BLaER1 (cell line): ENCODE data around the gene MEGF11.
A peak's percentile ranks its signal among the peaks of the same experiment; 100 is the strongest.

Experiments used
- H3K27ac ChIP-seq: shearing (Covaris generic); formaldehyde crosslinking; 2 replicates; pipeline ENCODE4 v1.8.1; 2022
- H3K27me3 ChIP-seq: shearing (Covaris generic); formaldehyde crosslinking; 2 replicates; pipeline ENCODE4 v1.8.1; 2022
- H3K36me3 ChIP-seq: shearing (Covaris generic); formaldehyde crosslinking; 2 replicates; pipeline ENCODE4 v1.8.1; 2022
- H3K4me1 ChIP-seq: shearing (Covaris generic); formaldehyde crosslinking; 2 replicates; pipeline ENCODE4 v1.8.1; 2022
- H3K4me2 ChIP-seq: shearing (Covaris generic); formaldehyde crosslinking; 2 replicates; pipeline ENCODE4 v1.8.1; 2022
- H3K4me3 ChIP-seq: shearing (Covaris generic); formaldehyde crosslinking; 2 replicates; pipeline ENCODE4 v1.8.1; 2022
- H3K9ac ChIP-seq: shearing (Covaris generic); formaldehyde crosslinking; 2 replicates; pipeline ENCODE4 v1.8.1; 2022
- H3K9me3 ChIP-seq: shearing (Covaris generic); formaldehyde crosslinking; 2 replicates; pipeline ENCODE4 v1.8.1; 2022
- H4K20me1 ChIP-seq: shearing (Covaris generic); formaldehyde crosslinking; 2 replicates; pipeline ENCODE4 v1.8.1; 2022
- Cebpa-rat ChIP-seq: shearing (Covaris generic); IDR thresholded peaks from 2 replicates; pipeline ENCODE4 v1.8.1; 2022

Gene MEGF11

DNA sequence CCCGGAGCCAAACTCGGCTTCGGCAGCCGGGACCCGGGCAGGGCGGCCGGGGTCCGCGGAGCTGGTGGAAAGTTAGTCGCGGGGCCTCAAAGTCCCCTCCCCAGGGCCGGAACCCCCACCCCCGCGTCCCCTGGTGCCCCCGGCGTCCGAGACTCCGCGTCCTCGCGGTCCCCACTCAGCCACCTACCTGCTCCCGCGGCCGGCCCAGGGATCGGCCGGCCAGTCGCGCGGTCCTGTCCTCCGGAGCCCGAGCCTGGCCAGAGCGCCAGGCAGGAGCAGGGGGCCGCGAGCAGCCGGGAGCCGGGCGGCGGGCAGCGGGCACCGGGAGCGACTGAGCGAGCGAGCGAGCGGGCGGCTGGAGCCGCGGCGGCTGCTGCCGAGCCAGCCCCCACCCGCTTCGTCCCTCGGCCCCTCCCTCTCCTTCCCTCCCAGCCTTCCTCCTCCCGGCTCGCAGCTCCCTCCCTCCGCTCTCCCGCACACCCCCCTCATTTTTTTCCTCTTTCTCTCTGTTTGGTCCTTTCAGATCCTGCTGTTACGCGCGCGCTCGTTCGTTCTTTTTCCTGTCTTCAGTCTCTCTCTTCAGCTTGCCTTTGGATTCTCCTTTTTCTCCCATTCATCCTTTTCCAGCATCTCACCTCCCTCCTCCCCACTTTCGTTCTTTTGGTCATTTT lies at the start of gene MEGF11:
MEGF11 (minus strand) TSS at position 333 of the 671 bp plus-strand sequence. CDS start 125,347 bp downstream, outside the sequence.
- H3K36me3 ChIP-seq, result no peaks in the 10 kb centered on the region
- no peak within 1 kb of the TSS for H3K27ac ChIP-seq
- H3K4me2 ChIP-seq, result peak within 1 kb of the TSS; percentile 98
- H3K9me3 ChIP-seq, result no peaks in the 10 kb centered on the region
- peak within 1 kb of the TSS; percentile 28; the same call in 1 of the 2 replicates for H3K9ac ChIP-seq
- H4K20me1 ChIP-seq, result peaks cover 35% of the 10 kb centered on the region
- H3K27me3 ChIP-seq, result peaks cover 79% of the 10 kb centered on the region
- no peak for TF ChIP-seq Cebpa-rat
- H3K4me3 ChIP-seq, result peak within 1 kb of the TSS; percentile 70
- H3K4me1 ChIP-seq, result peaks cover 22% of the 10 kb centered on the region

DNA sequence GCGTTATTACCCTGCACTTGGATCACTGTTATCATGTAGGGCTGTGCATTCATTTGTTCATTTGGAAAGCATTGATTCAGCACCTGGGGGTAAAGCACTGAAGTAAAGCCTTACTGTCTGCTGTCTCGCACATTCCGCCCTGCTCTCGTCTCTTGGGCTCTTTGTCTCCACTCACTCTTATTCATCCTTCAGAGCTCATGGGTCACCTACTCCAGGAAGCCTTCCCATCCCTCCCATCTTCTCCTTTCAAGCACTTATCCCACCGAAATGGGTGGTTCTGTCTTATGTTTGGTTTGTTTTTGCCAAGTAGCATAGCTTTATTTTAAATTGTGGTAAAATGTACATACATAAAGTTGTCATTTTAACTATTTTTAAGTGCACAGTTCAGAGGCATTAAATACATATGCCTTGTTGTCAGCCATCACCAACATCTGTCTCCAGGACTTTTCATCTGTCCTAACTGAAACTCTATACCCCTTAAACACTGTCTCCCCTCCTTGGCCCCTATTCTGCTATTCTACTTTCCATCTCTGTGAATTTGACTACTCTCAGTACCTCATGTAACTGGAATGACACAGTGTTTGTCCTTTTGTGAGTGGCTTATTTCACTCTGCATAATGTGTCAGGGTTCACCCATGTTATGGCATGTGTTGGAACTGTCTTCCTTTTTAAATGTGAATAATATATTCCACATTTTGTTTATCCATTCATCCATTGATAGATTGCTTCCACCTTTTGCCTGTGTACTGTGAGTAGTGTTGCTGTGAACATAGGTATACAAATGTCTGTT lies 49.1 kb upstream of the MEGF11 start:
- H3K4me3 ChIP-seq, result no peak overlapping the region
- no peak overlapping the region for H3K27ac ChIP-seq
- no peaks in the 10 kb centered on the region for H3K27me3 ChIP-seq
- TF ChIP-seq Cebpa-rat, result no peak
- no peak overlapping the region for H3K9ac ChIP-seq
- no peak overlapping the region for H3K4me2 ChIP-seq
- peaks cover 16% of the 10 kb centered on the region; the same call in 1 of the 2 replicates for H4K20me1 ChIP-seq
- peaks cover 11% of the 10 kb centered on the region for H3K4me1 ChIP-seq
- no peaks in the 10 kb centered on the region for H3K9me3 ChIP-seq
- peaks cover 70% of the 10 kb centered on the region for H3K36me3 ChIP-seq

DNA sequence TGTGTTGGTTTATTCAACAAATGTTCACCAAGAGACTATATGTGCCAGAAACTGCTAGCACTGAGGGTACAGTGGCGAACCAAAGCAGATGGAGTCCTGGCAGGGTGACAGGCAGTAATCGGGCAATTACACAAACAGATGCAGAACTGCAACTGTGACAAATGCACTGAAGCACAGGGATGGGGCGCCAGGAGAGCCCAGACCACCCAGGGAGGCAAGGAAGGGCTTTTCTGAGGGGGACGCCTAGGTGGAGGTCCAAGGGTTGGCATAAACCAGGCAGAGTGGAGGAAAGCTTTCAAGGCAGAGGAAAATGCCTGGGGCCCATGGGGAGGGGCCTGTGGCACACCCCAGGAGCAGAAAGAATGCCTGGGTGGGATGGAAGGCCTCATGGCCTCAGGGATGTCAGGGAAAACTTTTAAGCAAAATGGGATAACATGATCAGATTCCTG lies 45.3 kb upstream of the MEGF11 start:
- H3K27ac ChIP-seq, result no peak overlapping the region
- H3K4me3 ChIP-seq, result no peak overlapping the region
- no peak for TF ChIP-seq Cebpa-rat
- peaks cover 16% of the 10 kb centered on the region; the same call in 1 of the 2 replicates for H4K20me1 ChIP-seq
- H3K36me3 ChIP-seq, result peaks cover 57% of the 10 kb centered on the region
- H3K9me3 ChIP-seq, result no peaks in the 10 kb centered on the region
- H3K4me1 ChIP-seq, result peaks cover 20% of the 10 kb centered on the region
- no peak overlapping the region for H3K9ac ChIP-seq
- H3K4me2 ChIP-seq, result no peak overlapping the region
- no peaks in the 10 kb centered on the region for H3K27me3 ChIP-seq

DNA sequence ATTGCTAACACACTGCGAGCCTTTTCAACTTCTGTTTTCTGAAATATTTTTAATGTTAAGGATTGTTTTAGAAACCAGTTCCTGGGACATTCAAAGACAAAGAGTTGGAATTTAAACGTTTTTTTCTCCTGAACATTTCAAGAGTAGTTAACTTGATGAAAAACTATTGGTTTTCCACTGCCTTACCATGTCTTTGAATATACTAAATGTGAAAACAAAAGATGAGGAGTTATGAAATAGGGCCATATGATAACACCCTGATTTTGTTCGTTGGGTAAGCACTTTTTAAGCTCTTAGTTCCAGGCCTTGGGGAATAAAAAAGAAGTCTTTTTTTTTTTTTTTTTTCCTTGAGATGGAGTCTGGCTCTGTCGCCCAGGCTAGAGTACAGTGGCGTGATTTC lies 42.6 kb upstream of the MEGF11 start:
- Histone ChIP-seq H3K27ac (no peak overlapping the region), H3K4me1 (peaks cover 38% of the 10 kb centered on the region), H3K27me3 (no peaks in the 10 kb centered on the region), H3K36me3 (peaks cover 44% of the 10 kb centered on the region), H4K20me1 (peaks cover 9% of the 10 kb centered on the region; the same call in 1 of the 2 replicates), H3K4me3 (no peak overlapping the region), H3K9me3 (no peaks in the 10 kb centered on the region), H3K4me2 (peak overlapping the region; percentile 94; the same call in 1 of the 2 replicates), H3K9ac (no peak overlapping the region)
- no peak for TF ChIP-seq Cebpa-rat

DNA sequence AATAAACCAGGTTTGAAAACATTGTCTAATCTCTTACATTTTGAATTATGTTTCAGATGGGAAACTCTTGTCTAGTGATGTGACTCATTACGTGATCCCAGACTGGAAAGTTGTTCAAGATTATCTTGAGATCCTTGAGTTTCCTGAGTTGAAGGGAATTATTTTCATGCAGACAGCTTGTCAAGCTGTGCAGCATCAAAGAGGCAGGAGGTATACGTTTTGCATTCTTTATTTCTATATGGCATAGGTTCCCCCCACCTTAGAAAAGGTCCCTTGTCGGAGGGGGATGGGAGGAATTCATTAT lies 41.3 kb upstream of the MEGF11 start:
- Histone ChIP-seq H3K4me2 (peak overlapping the region; percentile 94), H3K4me3 (peak overlapping the region; percentile 77), H3K4me1 (peaks cover 48% of the 10 kb centered on the region), H4K20me1 (peaks cover 5% of the 10 kb centered on the region; the same call in 1 of the 2 replicates), H3K9ac (peak overlapping the region; percentile 95), H3K27me3 (no peaks in the 10 kb centered on the region), H3K27ac (peak overlapping the region; percentile 98), H3K9me3 (no peaks in the 10 kb centered on the region), H3K36me3 (peaks cover 33% of the 10 kb centered on the region)
- no peak for TF ChIP-seq Cebpa-rat

DNA sequence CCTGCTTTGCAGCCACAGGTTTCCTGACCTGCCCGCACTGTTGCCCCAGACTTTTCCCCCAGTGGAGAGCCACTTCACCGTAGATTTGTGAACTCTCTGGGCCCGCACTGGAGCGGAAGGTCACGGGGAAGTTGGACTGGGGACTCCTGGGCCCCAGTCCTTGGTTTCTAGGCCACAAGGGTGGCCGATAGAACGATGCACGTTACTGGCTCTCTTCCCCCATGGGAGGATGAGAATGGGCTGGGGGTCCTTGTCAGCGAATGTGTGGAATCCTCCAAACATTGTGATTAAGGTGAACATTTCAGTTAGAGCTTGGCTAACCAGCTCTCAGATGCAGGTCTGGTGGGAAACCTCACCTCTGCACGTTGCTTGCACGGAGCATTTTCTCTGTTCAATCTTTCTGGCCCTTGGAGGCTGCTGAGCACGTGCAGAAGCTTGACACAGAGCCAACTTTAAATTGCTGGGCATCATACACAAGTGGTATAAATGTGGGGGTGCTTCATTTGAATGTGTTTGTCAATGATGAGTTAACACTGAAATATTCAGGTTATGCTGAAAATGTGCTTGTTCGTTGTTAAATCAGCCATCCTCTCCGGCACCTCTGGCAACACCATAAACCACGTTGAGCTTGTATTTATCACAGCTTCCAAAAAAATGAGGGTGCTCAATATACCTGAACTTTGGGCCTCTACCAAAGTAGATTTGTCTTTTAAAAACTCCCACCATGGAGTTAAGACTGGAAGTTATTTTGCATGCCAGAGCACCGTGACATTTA lies 40.8 kb upstream of the MEGF11 start:
- H3K27me3 ChIP-seq, result no peaks in the 10 kb centered on the region
- peak overlapping the region; percentile 98 for H3K27ac ChIP-seq
- H3K9me3 ChIP-seq, result no peaks in the 10 kb centered on the region
- peak overlapping the region; percentile 94 for H3K4me2 ChIP-seq
- peak overlapping the region; percentile 95 for H3K9ac ChIP-seq
- peaks cover 52% of the 10 kb centered on the region for H3K4me1 ChIP-seq
- peak overlapping the region; percentile 77 for H3K4me3 ChIP-seq
- peaks cover 5% of the 10 kb centered on the region; the same call in 1 of the 2 replicates for H4K20me1 ChIP-seq
- peaks cover 28% of the 10 kb centered on the region for H3K36me3 ChIP-seq
- no peak for TF ChIP-seq Cebpa-rat

DNA sequence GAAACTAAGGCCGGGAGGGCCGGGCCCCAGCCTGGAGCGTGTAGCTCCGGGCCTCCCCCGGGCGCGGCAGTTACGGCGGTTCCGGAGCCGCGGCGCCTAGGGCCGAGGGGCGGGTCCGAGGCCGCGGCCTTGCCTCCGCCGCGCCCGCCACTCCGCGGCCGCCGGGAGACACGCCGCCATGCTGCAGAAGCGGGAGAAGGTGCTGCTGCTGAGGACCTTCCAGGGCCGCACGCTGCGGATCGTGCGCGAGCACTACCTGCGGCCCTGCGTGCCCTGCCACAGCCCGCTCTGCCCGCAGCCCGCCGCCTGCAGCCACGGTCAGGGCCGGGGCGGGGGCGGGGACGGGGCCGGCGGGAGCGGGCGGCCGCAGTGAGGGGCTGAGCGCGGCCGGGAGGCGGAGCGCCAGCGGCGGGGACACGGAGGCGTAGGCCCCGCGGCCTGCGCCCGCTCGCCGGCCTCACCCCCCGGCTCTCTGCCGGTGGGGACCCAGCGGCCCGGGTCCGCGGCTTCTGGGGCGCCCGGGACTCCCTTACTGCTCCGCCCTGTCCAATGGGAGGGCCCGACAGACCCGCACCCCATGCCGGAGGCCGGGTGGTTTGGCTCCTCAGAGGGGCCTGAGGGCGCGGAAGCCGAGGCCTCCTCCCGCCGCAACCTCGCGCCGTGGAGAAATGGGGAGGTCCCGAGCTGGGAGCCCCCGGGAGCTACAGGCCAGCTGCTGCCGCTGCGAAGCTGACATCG lies 40.0 kb upstream of the MEGF11 start, which contains the start of gene DIS3L:
DIS3L (plus strand) TSS at position 150 of the 738 bp plus-strand sequence; CDS start at position 179, 29 bp downstream.
- H3K4me1 ChIP-seq, result peaks cover 52% of the 10 kb centered on the region
- no peaks in the 10 kb centered on the region for H3K9me3 ChIP-seq
- peak within 1 kb of the TSS; percentile 94 for H3K4me2 ChIP-seq
- peak within 1 kb of the TSS; percentile 98 for H3K27ac ChIP-seq
- TF ChIP-seq Cebpa-rat, result no peak
- no peaks in the 10 kb centered on the region for H3K27me3 ChIP-seq
- peak within 1 kb of the TSS; percentile 77 for H3K4me3 ChIP-seq
- no peaks in the 10 kb centered on the region for H4K20me1 ChIP-seq
- peak within 1 kb of the TSS; percentile 95 for H3K9ac ChIP-seq
- H3K36me3 ChIP-seq, result peaks cover 21% of the 10 kb centered on the region

DNA sequence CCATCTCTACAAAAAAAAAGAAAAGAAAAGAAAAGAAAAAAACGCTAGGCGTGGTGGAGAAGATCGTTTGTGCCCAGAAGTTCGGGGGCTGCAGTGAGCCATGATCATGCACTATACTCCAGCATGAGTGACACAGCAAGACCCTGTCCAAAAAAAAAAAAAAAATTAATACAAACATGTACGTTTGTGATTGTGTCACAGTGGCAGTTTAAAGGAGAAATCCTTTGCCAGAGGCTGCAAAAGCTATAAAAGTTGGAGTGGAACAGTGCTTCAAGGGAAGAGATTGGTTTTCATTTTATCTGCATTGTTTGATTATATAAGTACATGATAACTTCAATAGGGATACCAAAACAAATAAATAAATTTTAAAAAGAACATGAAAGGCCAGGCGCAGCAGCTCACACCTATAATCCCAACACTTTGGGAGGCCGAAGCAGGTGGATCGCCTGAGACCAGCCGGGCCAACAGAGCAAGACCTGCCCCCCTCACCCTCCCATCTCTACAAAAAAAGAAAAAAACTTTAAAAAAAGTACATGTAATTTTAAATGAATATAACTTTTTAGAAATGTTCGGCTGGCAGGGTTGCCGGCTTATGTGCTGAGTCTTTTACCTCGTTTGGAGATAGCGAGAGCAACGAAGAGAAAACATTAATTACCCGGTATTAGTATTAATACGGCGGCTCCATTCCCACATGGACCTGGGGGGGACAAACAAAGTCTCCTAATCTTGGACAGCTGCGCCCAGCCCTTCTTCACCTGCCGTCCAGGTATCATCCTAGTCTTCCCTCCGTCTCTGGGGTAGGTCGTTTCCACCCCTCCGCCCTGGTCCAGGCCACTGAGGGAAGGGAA lies 39.2 kb upstream of the MEGF11 start:
- Histone ChIP-seq H3K4me1 (peaks cover 52% of the 10 kb centered on the region), H3K9me3 (no peaks in the 10 kb centered on the region), H4K20me1 (no peaks in the 10 kb centered on the region), H3K27ac (peak overlapping the region; percentile 98), H3K27me3 (no peaks in the 10 kb centered on the region), H3K36me3 (peaks cover 14% of the 10 kb centered on the region), H3K4me3 (peak overlapping the region; percentile 77), H3K4me2 (peak overlapping the region; percentile 94), H3K9ac (peak overlapping the region; percentile 95)
- TF ChIP-seq Cebpa-rat, result no peak
